NCI-H226 (cell line): ENCODE measurements around the gene SREBF2.
"Not testable (repeated sequence)": the region's sequence is repeated elsewhere in the genome, so short reads cannot be mapped to it uniquely, and the experiment has no call there.

Experiments used
- DNase-seq: peaks from one replicate; pipeline ENCODE4 v3.0.0-alpha.2; 2015

The SREBF2 gene

GRCh38 chr22:41948928-41949296 lies 116.0 kb downstream of the SREBF2 start:
- DNase-seq = not testable (repeated sequence)

GRCh38 chr22:41949297-41949965 lies 116.5 kb downstream of the SREBF2 start:
- DNase-seq = no peak

GRCh38 chr22:41951898-41952474 lies 119.1 kb downstream of the SREBF2 start, which contains the start of gene SMIM45:
TSS of gene SMIM45 (plus strand) at chr22:41952150.
- DNase-seq = no peak

GRCh38 chr22:41952713-41953112 lies 119.8 kb downstream of the SREBF2 start:
- no peak for DNase-seq
